DND-41 (cell line): ENCODE results near the gene OXSM.

Experiments used
- CTCF ChIP-seq: IDR thresholded peaks from 2 replicates; pipeline ENCODE4 v1.5.1; 2012; ENCODE audit warnings: borderline replicate concordance, low read length, moderate library complexity, mild to moderate bottlenecking; ENCODE audit not compliant: poor library complexity, severe bottlenecking; ENCODE audit errors: extremely low read depth
- EZH2 ChIP-seq: IDR thresholded peaks from 3 replicates; pipeline ENCODE4 v1.6.1; 2012; ENCODE audit warnings: borderline replicate concordance, low read depth, mild to moderate bottlenecking, moderate library complexity, low read length, inconsistent platforms; ENCODE audit not compliant: severe bottlenecking

GRCh38 chr3:25751048-25751447, 38.8 kb upstream of the OXSM start:
- TF ChIP-seq CTCF (no peak), EZH2 (no peak)
